Stimulated activated CD4-positive, alpha-beta T cell treated with anti-CD3 and anti-CD28 coated beads, Interleukin-12 subunit alpha, Interleukin-12 subunit beta, amount 100 ng/mL, for 48 hours (primary cell): ENCODE results near the gene ZYG11A.
A peak's percentile ranks its signal among the peaks of the same experiment; 100 is the strongest.

ENCODE experiments used
- DNase-seq, 3 donors: peaks; one replicate each; pipeline ENCODE4 v3.0.0-alpha.2; 2020; ENCODE audit warnings: low read depth in 2 of 3, low spot score in 1 of 3

Gene ZYG11A

DNA sequence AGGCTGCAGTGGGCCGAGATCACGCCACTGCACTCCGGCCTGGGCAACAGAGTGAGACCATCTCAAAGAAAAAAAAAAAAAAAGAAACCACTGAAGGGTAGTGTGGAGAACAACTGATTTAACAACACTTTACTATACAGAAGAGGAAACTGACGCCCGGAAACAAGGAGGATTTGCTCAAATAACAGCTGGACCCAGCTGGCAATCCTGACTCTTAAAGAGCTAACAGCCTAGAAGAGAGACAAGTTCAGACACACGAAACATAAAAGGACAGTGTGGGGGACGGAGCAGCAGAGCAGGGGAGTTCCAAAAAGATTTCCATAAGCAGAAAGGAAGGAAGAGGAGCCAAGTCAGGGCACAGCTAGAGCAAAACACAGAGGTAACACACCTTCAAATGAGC is 74.6 kb downstream of the ZYG11A start:
- DNase-seq = no peak

DNA sequence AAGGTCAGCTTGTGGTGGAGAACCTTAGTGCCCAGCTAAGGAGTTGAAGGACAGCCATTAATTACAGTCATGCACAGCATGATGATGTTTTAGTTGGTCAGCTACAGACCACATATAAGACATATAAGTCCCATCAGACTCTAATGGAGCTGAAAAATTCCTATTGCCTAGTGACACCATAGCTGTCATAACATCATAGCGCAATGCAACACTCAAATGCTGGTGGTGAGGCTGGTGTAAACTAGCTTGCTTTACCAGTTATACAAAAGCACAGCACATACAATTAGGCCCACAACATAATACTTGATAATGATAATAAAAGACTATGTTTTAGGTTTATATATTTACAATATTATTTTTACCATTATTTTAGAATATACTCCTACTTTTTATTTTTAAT is 75.0 kb downstream of the ZYG11A start:
- DNase-seq = no peak

DNA sequence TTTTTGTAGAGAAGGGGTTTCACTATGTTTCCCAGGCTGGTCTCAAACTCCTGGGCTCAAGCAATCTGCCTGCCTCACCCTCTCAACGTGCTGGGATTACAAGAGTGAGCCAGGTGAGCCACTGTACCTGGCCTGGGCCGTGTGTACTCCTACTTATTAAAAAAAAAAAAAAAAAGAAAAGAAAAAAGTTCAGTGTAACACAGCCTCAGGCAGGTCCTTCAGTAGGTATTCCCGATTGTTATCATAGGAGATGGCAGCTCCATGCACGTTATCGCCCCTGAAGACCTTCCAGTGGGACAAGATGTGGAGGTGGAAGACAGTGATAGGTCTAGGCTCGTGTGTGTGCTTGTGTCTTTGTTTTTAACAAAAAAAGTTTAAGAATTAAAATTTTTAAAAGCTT is 75.6 kb downstream of the ZYG11A start:
- DNase-seq = no peak

DNA sequence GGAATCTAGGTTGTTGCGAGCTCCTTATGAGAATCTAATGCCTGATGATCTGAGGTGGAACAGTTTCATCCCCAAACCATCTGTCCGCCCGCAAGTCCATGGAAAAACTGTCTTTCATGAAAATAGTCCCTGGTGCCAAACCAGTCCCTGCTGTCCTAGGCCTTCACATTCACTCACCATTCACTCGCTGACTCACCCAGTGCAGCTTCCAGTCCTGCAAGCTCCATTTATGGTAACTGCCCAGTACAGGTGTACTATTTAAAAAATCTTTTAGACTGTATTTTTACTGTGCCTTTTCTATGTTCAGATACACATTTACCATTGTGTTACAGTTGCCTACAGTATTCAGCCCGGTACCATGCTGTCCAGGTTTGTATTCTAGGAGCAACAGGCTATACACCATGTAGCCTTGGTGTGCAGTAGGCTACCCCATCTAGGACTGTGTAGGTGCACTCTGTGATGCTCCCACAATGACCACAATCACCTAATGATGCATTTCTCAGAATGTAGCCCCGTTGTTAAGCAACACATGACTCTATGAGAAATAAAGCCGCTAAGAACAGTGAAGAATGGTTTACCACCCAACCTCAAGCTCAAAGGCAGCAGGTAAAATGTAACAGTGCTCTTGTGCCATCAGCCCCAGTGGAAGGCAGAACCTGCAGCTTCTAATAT is 76.6 kb downstream of the ZYG11A start:
- DNase-seq = no peak

DNA sequence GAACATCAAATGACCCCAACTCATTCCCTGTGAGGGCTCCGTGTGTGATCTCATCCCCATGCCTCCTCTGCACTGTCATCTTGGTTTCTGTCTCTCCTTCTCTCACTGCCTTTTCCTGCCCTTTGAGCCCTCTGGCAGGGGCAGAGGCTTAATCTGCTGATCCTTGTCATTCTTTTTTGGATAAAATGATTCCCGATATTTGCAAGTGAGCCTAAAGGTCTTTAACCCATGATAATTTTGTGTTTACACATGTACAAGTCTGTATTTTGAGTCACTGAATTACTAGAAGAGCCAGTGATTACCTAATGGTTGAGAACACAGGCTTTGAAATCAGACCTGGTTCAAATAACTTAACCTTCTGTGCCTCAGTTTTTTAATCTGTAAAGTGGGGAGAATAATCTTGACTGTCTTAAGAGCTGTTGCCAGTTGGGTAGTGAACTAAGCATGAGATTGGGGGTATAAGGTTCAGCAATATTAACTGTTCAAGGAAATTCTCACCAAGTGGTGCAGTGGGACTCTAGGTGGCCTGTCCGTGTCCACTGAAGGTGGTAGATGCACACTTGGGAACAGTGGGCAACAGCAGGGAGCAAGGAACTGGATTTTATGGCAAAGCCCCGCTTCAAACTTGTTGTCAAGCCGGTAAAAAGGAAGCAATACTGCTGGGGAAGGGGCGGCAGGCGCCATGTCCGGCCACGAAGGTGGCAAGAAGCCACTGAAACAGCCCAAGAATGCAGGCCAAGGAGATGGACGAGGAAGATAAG is 77.3 kb downstream of the ZYG11A start:
- no peak for DNase-seq

DNA sequence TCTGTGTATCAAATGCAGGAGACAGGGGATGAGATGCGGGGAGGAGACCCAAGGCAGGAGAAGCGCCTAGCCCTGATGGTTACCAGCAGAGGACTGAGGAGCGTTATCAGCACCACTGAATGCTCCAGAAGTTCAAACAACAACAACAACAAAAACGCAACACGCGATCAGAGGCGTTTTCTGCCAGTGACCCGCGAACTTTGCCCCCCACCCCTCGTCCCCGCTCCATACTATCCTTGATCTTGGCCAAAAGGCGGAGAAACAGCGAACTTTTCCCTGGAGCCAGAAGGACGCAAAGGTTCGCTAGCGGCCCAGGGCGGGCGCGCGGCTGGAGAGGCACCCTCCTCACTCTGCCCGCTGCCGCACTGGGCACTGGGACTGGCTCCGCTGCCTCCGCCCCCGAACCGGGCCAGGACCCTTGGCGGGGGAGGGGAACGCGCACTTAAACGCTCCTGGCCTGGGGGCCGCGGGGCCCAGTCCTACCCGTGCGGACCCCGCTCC is 78.3 kb downstream of the ZYG11A start:
- DNase-seq = no peak

DNA sequence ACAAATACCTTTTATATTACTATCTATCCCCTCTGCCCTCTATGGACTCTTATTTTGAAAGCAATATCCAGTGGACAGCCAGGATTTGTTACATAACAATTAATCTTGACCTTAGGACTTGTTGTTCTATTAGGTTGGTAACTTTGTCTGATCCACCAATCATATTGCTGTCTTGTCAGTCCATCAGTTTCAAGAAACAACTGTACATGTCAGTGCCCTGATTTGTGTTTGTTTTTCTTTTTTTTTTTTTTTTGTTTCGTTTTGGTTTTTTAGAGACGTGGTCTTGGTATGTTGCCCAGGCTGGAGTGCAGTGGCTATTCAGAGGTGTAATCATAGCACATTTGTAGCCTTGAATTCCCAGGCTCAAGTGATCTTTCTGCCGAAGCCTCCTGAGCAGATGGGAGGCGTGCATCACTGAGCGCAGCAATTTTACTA is 83.0 kb downstream of the ZYG11A start:
- no peak for DNase-seq

DNA sequence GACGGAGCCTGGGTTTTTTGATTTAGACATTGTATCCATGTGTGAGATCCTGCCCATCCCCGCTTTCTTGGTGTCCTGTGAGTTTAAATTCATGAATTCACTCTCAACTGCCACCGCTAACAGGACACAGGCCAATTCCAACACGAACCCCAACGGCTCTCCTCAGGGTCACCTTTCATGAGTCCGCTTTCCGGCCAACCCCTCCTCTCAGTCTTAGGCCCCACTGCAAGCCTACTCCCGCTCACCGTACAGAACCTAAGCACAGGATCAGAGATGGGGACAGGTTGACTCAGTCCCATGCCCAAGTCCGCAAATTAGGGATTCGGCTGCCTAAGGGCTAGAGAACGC is 84.3 kb downstream of the ZYG11A start:
- no peak for DNase-seq

DNA sequence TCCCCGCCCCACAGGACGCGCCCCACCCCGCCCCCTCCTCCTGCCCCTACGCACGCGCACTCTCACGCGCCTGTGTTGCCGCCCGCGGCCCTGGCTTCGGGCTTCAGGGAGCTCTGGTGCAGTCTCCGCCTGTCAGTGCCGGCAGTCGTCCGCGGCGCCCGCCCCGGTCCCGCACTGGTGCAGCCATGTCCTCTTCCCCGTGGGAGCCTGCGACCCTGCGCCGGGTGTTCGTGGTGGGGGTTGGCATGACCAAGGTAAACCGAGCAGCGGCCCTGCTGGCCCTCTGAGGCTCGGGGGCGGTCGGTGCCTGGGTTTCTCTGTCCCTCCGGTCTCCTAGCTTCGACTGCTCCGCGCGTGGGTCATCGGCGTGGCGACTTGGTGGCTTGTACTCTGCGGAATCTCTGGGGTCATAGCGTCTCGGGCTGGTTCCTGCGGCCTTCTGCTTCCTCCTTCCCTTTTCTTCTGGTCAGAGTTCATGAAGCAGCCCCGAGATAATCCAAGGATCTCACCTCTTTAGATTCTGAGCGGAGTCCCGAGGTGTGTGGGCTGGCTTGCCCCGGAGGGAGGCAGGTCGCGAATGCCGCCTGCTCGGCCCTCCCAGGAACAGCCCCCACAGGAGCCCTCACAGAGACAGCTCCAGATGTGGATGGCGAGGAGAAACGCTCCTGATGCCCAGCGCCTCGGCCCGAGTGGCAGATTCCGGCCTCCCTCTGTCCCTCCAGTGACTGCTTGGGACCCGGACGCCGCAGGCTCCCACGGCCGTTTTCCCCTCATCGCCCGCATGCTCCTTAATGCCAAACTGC is 84.9 kb downstream of the ZYG11A start, which contains the start of gene SCP2:
TSS of gene SCP2 (plus strand) at position 65 of the 803 bp plus-strand sequence. CDS start at position 186, 121 bp downstream.
- DNase-seq = peak; percentile 59 to 76 (median 72)

DNA sequence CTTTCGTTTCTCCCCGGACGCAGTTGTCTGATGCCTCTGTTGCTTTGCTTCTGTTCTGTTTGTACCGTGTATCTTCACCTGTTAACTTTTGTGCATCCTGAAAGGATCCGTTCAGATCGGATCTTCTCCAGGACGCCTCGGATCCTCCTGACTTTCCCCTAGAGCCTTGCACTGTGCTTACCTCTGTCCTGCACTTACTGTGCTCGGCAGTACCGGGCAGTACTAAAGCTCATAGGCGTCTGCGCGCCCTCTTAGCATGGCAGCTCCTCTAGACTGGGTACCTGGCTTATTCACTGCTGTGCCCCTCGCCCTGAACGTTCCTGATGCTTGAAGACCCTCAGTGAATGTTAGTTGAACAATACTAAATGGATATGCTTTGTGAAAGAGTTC is 85.5 kb downstream of the ZYG11A start:
- no peak for DNase-seq

DNA sequence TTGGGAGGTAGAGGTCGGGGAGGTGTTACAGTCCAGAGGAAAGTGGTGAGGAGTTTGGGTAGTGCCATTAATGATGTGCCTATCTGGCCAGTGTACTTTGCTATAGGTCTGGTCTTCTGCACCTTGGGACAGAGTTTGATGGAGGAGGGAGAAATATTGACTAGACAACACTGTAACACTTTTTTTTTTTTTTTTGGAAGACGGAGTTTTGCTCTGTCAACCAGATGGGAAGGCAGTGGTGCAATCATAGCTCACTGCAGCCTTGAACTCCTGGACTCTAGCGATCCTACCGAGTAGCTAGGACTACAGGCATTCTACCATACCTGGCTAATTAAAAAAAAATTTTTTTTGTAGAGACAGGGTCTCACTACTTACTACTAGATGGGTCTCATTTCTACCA is 86.5 kb downstream of the ZYG11A start:
- no peak for DNase-seq

DNA sequence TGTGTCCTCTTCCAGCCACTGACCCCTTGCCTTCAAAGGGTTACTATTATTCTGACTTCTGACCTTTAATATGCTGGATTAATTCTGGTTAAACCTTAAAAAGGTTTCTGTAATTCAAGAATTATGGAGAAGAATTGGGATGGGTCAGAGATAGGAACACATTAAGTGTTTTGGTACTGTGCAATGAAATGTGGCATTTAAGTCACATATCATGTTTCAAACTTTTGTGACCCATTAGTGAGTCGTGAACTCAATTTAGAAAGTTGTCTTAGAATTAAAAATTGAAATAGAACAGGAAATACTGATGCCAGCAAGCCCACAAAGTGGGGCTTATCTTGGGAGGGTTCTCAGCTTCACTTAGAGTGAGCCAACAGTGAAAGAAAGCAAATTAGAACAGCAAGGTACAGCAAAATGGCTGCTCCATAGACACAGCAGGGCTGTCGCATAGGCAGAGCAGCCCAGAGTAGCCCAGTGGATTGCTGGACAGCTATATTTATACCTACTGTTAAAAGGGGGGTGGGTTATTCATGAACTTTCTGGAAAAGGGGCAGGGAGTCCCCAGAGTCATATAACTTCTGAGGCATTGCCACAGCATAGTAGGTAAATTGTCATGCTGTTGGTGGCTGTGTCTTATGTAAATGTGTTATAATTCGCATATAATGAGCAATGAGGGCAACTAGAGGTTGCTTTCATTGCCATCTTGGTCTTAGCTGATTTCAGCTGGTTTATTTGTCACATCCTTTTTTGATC is 95.0 kb downstream of the ZYG11A start:
- no peak for DNase-seq

DNA sequence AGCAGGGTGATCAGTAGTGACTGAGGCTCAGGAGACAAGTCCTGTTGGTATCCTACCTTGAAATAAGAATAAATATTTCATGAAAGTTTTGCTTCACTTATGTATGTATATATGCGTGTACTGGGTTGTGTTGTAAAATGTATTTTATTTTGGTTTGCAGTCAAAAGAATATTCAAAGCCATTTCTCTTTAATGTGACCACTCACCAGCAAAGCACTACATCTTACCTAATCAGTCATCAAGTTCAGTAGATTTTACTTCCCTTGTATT is 95.6 kb downstream of the ZYG11A start:
- DNase-seq = no peak

DNA sequence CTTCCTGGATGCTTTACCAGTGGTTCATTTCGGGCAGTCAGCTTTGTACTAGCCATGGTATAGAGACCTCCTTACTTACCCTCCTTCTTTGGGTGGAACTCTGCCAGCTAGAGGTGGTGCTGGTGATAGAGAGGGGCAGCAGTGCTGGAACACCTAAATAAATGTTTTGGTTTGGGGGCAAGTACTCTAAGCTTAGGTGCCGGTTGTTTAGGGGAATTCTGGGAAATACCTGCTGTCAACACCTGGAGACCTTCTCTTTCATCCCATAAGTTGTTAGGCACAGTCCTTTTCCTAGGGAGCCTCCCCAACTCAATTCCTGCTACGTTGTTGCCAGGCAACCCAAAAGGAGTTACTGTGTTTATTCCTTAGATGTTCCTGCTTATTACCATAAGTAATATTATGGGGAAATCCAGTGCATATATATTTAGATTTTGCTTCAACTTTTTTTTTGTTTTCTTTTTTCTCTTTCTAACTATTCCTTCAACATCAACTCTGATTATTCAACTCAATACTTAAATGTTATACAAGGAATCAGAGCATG is 101.4 kb downstream of the ZYG11A start:
- no peak for DNase-seq

DNA sequence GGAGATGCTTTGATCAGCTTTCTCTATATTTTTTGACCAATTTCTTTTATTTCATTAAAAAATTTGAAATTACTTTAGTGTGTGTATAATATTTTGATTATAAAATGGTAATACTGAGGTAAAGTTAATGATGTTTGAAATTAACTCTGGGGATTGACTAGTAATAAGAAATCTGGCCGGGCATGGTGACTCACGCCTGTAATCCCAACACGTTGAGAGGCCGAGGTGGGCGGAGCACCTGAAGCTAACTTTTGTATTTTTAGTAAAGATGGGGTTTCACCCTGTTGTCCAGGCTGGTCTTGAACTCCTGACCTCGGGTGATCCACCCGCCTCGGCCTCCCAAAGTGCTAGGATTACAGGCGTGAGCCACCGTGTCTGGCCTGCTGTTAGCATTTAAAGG is 102.0 kb downstream of the ZYG11A start:
- no peak for DNase-seq
